CD4-positive, alpha-beta T cell treated with Interferon gamma for 1 hour (primary cell): Measurements from ENCODE around the gene ANO10.
"Not testable (repeated sequence)": the region's sequence is repeated elsewhere in the genome, so short reads cannot be mapped to it uniquely, and the experiment has no call there.

ENCODE experiments used
- DNase-seq: peaks from one replicate; pipeline ENCODE4 v3.0.0-alpha.2; 2020

Gene ANO10

GRCh38 chr3:43465109-43465508, 156.7 kb downstream of the ANO10 start:
- DNase-seq, result no peak

GRCh38 chr3:43462566-43462965, 159.2 kb downstream of the ANO10 start:
- not testable (repeated sequence) for DNase-seq

- DNase-seq, result no peak
Observed at GRCh38 chr3:43461345-43461744, 160.5 kb downstream of the ANO10 start.

GRCh38 chr3:43457038-43457437, 164.8 kb downstream of the ANO10 start:
- not testable (repeated sequence) for DNase-seq

- DNase-seq, result no peak
Observed at GRCh38 chr3:43455233-43455632, 166.6 kb downstream of the ANO10 start.

GRCh38 chr3:43453981-43454380, 167.8 kb downstream of the ANO10 start:
- no peak for DNase-seq

GRCh38 chr3:43451670-43452254, 170.0 kb downstream of the ANO10 start:
- DNase-seq, result no peak

- no peak for DNase-seq
Observed at GRCh38 chr3:43448098-43448497, 173.7 kb downstream of the ANO10 start.

- no peak for DNase-seq
Observed at GRCh38 chr3:43445820-43446219, 176.0 kb downstream of the ANO10 start.

GRCh38 chr3:43442872-43443395, 178.9 kb downstream of the ANO10 start:
- no peak for DNase-seq

- no peak for DNase-seq
Observed at GRCh38 chr3:43436507-43437140, 185.2 kb downstream of the ANO10 start.

GRCh38 chr3:43435706-43436105, 186.1 kb downstream of the ANO10 start:
- no peak for DNase-seq

- DNase-seq, result no peak
Observed at GRCh38 chr3:43434431-43434830, 187.4 kb downstream of the ANO10 start.

- DNase-seq, result no peak
Observed at GRCh38 chr3:43432462-43432861, 189.3 kb downstream of the ANO10 start.

GRCh38 chr3:43426388-43426787, 195.4 kb downstream of the ANO10 start:
- DNase-seq, result no peak

- DNase-seq, result no peak
Observed at GRCh38 chr3:43425829-43426228, 196.0 kb downstream of the ANO10 start.

- DNase-seq, result no peak
Observed at GRCh38 chr3:43423639-43424038, 198.2 kb downstream of the ANO10 start.

GRCh38 chr3:43423142-43423541, 198.7 kb downstream of the ANO10 start:
- no peak for DNase-seq

GRCh38 chr3:43418601-43419272, 203.1 kb downstream of the ANO10 start:
- DNase-seq, result no peak

- DNase-seq, result no peak
Observed at GRCh38 chr3:43417133-43417532, 204.7 kb downstream of the ANO10 start.

GRCh38 chr3:43415088-43415487, 206.7 kb downstream of the ANO10 start:
- no peak for DNase-seq

GRCh38 chr3:43413676-43414368, 208.0 kb downstream of the ANO10 start:
- no peak for DNase-seq

- DNase-seq, result no peak
Observed at GRCh38 chr3:43411429-43411828, 210.4 kb downstream of the ANO10 start.

GRCh38 chr3:43410592-43410991, 211.2 kb downstream of the ANO10 start:
- no peak for DNase-seq
